H9 (cell line): ENCODE measurements around the gene NACC2. TPM values are rescaled to one million over a fixed set of nuclear protein-coding genes. Genes with fewer than 3 reads are reported as not detected.

Source experiments
- DNase-seq: peaks from one replicate; pipeline ENCODE4 v3.0.0-alpha.2; 2017
- H2AFZ ChIP-seq: one replicate; pipeline ENCODE4 v1.6.1; 2013; ENCODE audit warnings: mild to moderate bottlenecking, low read length, control low read depth, moderate library complexity
- H2AK5ac ChIP-seq: 2 replicates; pipeline ENCODE4 v1.6.1; 2013; ENCODE audit warnings: low read length, control low read depth, mixed read lengths; ENCODE audit not compliant: insufficient read length
- H2BK120ac ChIP-seq: one replicate; pipeline ENCODE4 v1.6.1; 2013; ENCODE audit warnings: low read depth, mild to moderate bottlenecking, low read length, control low read depth, inconsistent platforms; ENCODE audit not compliant: poor library complexity, severe bottlenecking
- H2BK12ac ChIP-seq: 2 replicates; pipeline ENCODE4 v1.6.1; 2013; ENCODE audit warnings: low read length, control low read depth, mixed read lengths, low read depth; ENCODE audit not compliant: insufficient read length
- H2BK15ac ChIP-seq: 2 replicates; pipeline ENCODE4 v1.6.1; 2013; ENCODE audit warnings: low read depth, low read length, control low read depth
- H2BK20ac ChIP-seq: one replicate; pipeline ENCODE4 v1.6.1; 2013; ENCODE audit warnings: low read depth, mild to moderate bottlenecking, low read length, control low read depth, inconsistent platforms; ENCODE audit not compliant: poor library complexity, severe bottlenecking
- H2BK5ac ChIP-seq: 2 replicates; pipeline ENCODE4 v1.6.1; 2013; ENCODE audit warnings: low read length, control low read depth, mixed read lengths; ENCODE audit not compliant: insufficient read length
- H3K14ac ChIP-seq: 2 replicates; pipeline ENCODE4 v1.6.1; 2013; ENCODE audit warnings: low read length, control low read depth; ENCODE audit not compliant: insufficient read depth
- H3K18ac ChIP-seq: 2 replicates; pipeline ENCODE4 v1.6.1; 2013; ENCODE audit warnings: low read depth, mild to moderate bottlenecking, mixed read lengths, low read length, control low read depth; ENCODE audit not compliant: insufficient read length
- H3K23ac ChIP-seq: 2 replicates; pipeline ENCODE4 v1.6.1; 2013; ENCODE audit warnings: low read length, control low read depth, mixed read lengths, low read depth; ENCODE audit not compliant: insufficient read length
- H3K23me2 ChIP-seq: 2 replicates; pipeline ENCODE4 v1.6.1; 2013; ENCODE audit warnings: low read depth, mild to moderate bottlenecking, mixed read lengths, low read length, control low read depth; ENCODE audit not compliant: insufficient read length, poor library complexity, severe bottlenecking
- H3K27ac ChIP-seq: 2 replicates; pipeline ENCODE4 v1.5.1; 2013; ENCODE audit warnings: low read length, control low read depth, mixed read lengths, low read depth; ENCODE audit not compliant: insufficient read length
- H3K27me3 ChIP-seq: 2 replicates; pipeline ENCODE4 v1.6.1; 2013; ENCODE audit warnings: low read length, control low read depth, inconsistent platforms; ENCODE audit not compliant: insufficient read depth
- H3K4ac ChIP-seq: 2 replicates; pipeline ENCODE4 v1.6.1; 2013; ENCODE audit warnings: low read depth, mild to moderate bottlenecking, control low read depth, inconsistent platforms, low read length, moderate library complexity
- H3K4me1 ChIP-seq: 2 replicates; pipeline ENCODE4 v1.6.1; 2013; ENCODE audit warnings: low read length, control low read depth, inconsistent platforms; ENCODE audit not compliant: insufficient read depth
- H3K4me2 ChIP-seq: 2 replicates; pipeline ENCODE4 v1.6.1; 2013; ENCODE audit warnings: low read length, control low read depth, mixed read lengths; ENCODE audit not compliant: insufficient read length, insufficient read depth
- H3K56ac ChIP-seq: 2 replicates; pipeline ENCODE4 v1.6.1; 2013; ENCODE audit warnings: low read depth, mild to moderate bottlenecking, mixed read lengths, low read length, control low read depth; ENCODE audit not compliant: insufficient read length
- H3K79me1 ChIP-seq: 2 replicates; pipeline ENCODE4 v1.6.1; 2013; ENCODE audit warnings: low read depth, mild to moderate bottlenecking, moderate library complexity, low read length, control low read depth, inconsistent platforms; ENCODE audit not compliant: insufficient read depth, poor library complexity, severe bottlenecking
- H3K79me2 ChIP-seq: 2 replicates; pipeline ENCODE4 v1.6.1; 2013; ENCODE audit warnings: low read length, control low read depth, inconsistent platforms; ENCODE audit not compliant: insufficient read depth
- H3K9ac ChIP-seq: 2 replicates; pipeline ENCODE4 v1.6.1; 2013; ENCODE audit warnings: low read length, control low read depth, mixed read lengths; ENCODE audit not compliant: insufficient read length; ENCODE audit errors: extremely low read depth
- H3K9me3 ChIP-seq: one replicate; pipeline ENCODE4 v1.6.1; 2013; ENCODE audit warnings: low read depth, low read length, inconsistent platforms; ENCODE audit not compliant: control insufficient read depth
- H3T11ph ChIP-seq: one replicate; pipeline ENCODE4 v1.6.1; 2013; ENCODE audit warnings: mild to moderate bottlenecking, low read length, control low read depth, inconsistent platforms
- H4K20me1 ChIP-seq: one replicate; pipeline ENCODE4 v1.6.1; 2013; ENCODE audit not compliant: control insufficient read depth, insufficient read length, insufficient read depth
- H4K5ac ChIP-seq: 2 replicates; pipeline ENCODE4 v1.6.1; 2013; ENCODE audit warnings: low read depth, mild to moderate bottlenecking, mixed read lengths, low read length, control low read depth; ENCODE audit not compliant: insufficient read length
- H4K8ac ChIP-seq: replicated peaks from 2 replicates; pipeline ENCODE4 v1.6.1; 2013; ENCODE audit warnings: low read length, control low read depth, mixed read lengths, low read depth; ENCODE audit not compliant: insufficient read length
- H4K91ac ChIP-seq: 2 replicates; pipeline ENCODE4 v1.6.1; 2013; ENCODE audit warnings: low read depth, mild to moderate bottlenecking, moderate library complexity, mixed read lengths, low read length, control low read depth; ENCODE audit not compliant: insufficient read length
- H3K27ac Mint-ChIP-seq, 3 experiments: 2 replicates in 2 of 3; 3 replicates in 1 of 3; pipeline ENCODE4 v1.8.0; 2020 to 2021; ENCODE audit warnings: mixed read lengths in 3 of 3, mild to moderate bottlenecking in 1 of 3, moderate library complexity in 1 of 3
- H3K27me3 Mint-ChIP-seq: 2 replicates; pipeline ENCODE4 v1.8.0; 2021; ENCODE audit warnings: low read depth, mild to moderate bottlenecking, moderate library complexity, mixed read lengths
- H3K36me3 Mint-ChIP-seq, 3 experiments: 2 replicates in 2 of 3; 3 replicates in 1 of 3; pipeline ENCODE4 v1.8.0; 2020 to 2021; ENCODE audit warnings: low read depth in 3 of 3, mixed read lengths in 3 of 3; ENCODE audit not compliant: insufficient read depth in 1 of 3
- H3K4me1 Mint-ChIP-seq, 2 experiments: 2 replicates each; pipeline ENCODE4 v1.8.0; 2020; ENCODE audit warnings: mixed read lengths in 2 of 2
- H3K4me3 Mint-ChIP-seq, 2 experiments: 2 replicates in 1 of 2; 3 replicates in 1 of 2; pipeline ENCODE4 v1.8.0; 2020 to 2021; ENCODE audit warnings: mild to moderate bottlenecking in 2 of 2, mixed read lengths in 2 of 2, moderate library complexity in 1 of 2
- H3K9me3 Mint-ChIP-seq, 2 experiments: 2 replicates in 1 of 2; 3 replicates in 1 of 2; pipeline ENCODE4 v1.8.0; 2020; ENCODE audit warnings: mild to moderate bottlenecking in 2 of 2, mixed read lengths in 2 of 2, moderate library complexity in 1 of 2
- WGBS: extraction: QIAGEN DNeasy Blood & Tissue Kit; methylation state at CpG from one replicate; pipeline ENCODE4 v1.1.7; 2013; ENCODE audit warnings: missing lambda C conversion rate, low lambda C conversion rate, mixed read lengths; ENCODE audit not compliant: insufficient read length; ENCODE audit errors: extremely low coverage; 5-methylcytosine and 5-hydroxymethylcytosine counted together
- total RNA-seq: library from RNA; stranded (reverse); gene quantifications from 2 replicates; pipeline ENCODE4 v1.2.1, GENCODE V29; 2021
- TF ChIP-seq, protein P1 (sequence below): fragments of 200-600 bp; sonication (generic); conservative IDR thresholded peaks from 3 replicates; pipeline ENCODE4 v1.8.0; 2021; ENCODE audit warnings: antibody characterized with exemption, mild to moderate bottlenecking

Gene NACC2
- total RNA-seq, 1 experiment from 2014 or later = 11.5 TPM

GRCh38 chr9:136136127-136136925 lies 41.2 kb upstream of the NACC2 start:
- no peaks in the 10 kb centered on the region for H3K9me3 ChIP-seq
- H2BK5ac ChIP-seq = no peak overlapping the region
- no peak for DNase-seq
- no peak overlapping the region for H2BK12ac ChIP-seq
- H3K9ac ChIP-seq = no peak overlapping the region
- H2BK120ac ChIP-seq = no peak overlapping the region
- H3K18ac ChIP-seq = no peak overlapping the region
- no peak overlapping the region; the same call in 1 of the 2 replicates for H3K14ac ChIP-seq
- Mint-ChIP-seq H3K4me1 (peaks cover 13 to 29% of the 10 kb centered on the region in 2 experiments), H3K9me3 (no peaks in the 10 kb centered on the region), H3K27ac (no peak overlapping the region), H3K4me3 (no peak overlapping the region), H3K36me3 (no peaks in the 10 kb centered on the region), H3K27me3 (peaks cover 31% of the 10 kb centered on the region)
- H2AFZ ChIP-seq = no peak overlapping the region
- no peak overlapping the region for H4K8ac ChIP-seq
- no peaks in the 10 kb centered on the region for H4K20me1 ChIP-seq
- no peak overlapping the region for H2BK15ac ChIP-seq
- no peak overlapping the region for H3T11ph ChIP-seq
- no peak overlapping the region for H2AK5ac ChIP-seq
- TF ChIP-seq, protein P1, sequence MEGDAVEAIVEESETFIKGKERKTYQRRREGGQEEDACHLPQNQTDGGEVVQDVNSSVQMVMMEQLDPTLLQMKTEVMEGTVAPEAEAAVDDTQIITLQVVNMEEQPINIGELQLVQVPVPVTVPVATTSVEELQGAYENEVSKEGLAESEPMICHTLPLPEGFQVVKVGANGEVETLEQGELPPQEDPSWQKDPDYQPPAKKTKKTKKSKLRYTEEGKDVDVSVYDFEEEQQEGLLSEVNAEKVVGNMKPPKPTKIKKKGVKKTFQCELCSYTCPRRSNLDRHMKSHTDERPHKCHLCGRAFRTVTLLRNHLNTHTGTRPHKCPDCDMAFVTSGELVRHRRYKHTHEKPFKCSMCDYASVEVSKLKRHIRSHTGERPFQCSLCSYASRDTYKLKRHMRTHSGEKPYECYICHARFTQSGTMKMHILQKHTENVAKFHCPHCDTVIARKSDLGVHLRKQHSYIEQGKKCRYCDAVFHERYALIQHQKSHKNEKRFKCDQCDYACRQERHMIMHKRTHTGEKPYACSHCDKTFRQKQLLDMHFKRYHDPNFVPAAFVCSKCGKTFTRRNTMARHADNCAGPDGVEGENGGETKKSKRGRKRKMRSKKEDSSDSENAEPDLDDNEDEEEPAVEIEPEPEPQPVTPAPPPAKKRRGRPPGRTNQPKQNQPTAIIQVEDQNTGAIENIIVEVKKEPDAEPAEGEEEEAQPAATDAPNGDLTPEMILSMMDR = no peak
- peaks cover 2% of the 10 kb centered on the region for H3K23me2 ChIP-seq
- peaks cover 6% of the 10 kb centered on the region; the same call in 1 of the 2 replicates for H3K27me3 ChIP-seq
- no peak overlapping the region for H4K91ac ChIP-seq
- H4K5ac ChIP-seq = no peak overlapping the region
- H3K4me2 ChIP-seq = no peak overlapping the region
- no peaks in the 10 kb centered on the region for H3K79me2 ChIP-seq
- no peak overlapping the region for H3K27ac ChIP-seq
- no peaks in the 10 kb centered on the region for H3K79me1 ChIP-seq
- no peaks in the 10 kb centered on the region for H3K4me1 ChIP-seq
- H3K23ac ChIP-seq = no peak overlapping the region
- H3K56ac ChIP-seq = no peak overlapping the region
- no CpG with 5 or more reads among the region's 33 CpGs for WGBS
- H2BK20ac ChIP-seq = no peak overlapping the region
- no peak overlapping the region for H3K4ac ChIP-seq
